GM12801 (cell line): ENCODE data around the gene MSH6.

Source experiments
- CTCF ChIP-seq: IDR thresholded peaks from one replicate; pipeline ENCODE4 v1.5.1; 2011; ENCODE audit warnings: control low read depth; ENCODE audit not compliant: insufficient read length; ENCODE audit errors: extremely low read depth

MSH6 gene

GRCh38 chr2:47782671-47783485, at the start of gene MSH6:
MSH6 (plus strand) TSS chr2:47783145; CDS start chr2:47783234, 89 bp downstream.
- no peak for TF ChIP-seq CTCF

GRCh38 chr2:47735136-47735869, 47.6 kb upstream of the MSH6 start:
- TF ChIP-seq CTCF, result no peak

- no peak for TF ChIP-seq CTCF
These were observed 47.0 kb upstream of the MSH6 start for GRCh38 chr2:47735912-47736311.

GRCh38 chr2:47737191-47737975, 45.6 kb upstream of the MSH6 start:
- TF ChIP-seq CTCF, result no peak

GRCh38 chr2:47738331-47738730, 44.6 kb upstream of the MSH6 start:
- TF ChIP-seq CTCF, result no peak

- no peak for TF ChIP-seq CTCF
These were observed 41.8 kb upstream of the MSH6 start for GRCh38 chr2:47741101-47741500.

- TF ChIP-seq CTCF, result no peak
These were observed 41.3 kb upstream of the MSH6 start for GRCh38 chr2:47741637-47742036.
